Measurements from ENCODE around the gene SPOUT1.
A peak's percentile ranks its signal among the peaks of the same experiment; 100 is the strongest.

The SPOUT1 gene

DNA sequence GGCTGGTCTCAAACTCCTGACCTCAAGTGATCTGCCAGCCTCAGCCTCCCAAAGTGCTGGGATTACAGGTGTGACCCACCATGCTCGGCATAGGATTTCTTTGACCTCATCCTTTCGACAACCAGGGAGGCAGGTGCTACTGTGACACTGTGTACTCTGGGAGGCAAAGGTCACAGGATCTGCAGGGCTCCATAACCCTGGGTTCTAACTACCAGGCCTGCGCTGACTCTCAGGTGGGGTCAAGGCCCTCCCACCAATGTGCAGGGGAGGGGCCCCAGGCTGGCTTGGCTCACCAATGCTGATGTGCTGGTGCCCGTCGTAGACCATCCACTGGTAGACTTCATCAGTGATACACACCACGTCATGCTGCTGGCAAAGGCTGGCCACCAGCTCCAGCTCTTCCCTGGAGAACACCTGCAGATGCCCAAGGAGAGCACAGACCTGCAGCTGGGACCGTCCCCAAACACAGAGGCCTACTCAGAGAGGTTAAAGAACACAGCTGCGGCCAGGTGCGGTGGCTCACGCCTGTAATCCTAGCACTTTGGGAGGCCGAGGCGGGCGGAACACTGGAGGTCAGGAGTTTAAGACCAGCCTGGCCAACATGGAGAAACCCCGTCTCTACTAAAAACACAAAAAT is 7.0 kb upstream of the SPOUT1 start:
- DNase-seq (ENCODE audit: low read depth, low spot score) = no peak

DNA sequence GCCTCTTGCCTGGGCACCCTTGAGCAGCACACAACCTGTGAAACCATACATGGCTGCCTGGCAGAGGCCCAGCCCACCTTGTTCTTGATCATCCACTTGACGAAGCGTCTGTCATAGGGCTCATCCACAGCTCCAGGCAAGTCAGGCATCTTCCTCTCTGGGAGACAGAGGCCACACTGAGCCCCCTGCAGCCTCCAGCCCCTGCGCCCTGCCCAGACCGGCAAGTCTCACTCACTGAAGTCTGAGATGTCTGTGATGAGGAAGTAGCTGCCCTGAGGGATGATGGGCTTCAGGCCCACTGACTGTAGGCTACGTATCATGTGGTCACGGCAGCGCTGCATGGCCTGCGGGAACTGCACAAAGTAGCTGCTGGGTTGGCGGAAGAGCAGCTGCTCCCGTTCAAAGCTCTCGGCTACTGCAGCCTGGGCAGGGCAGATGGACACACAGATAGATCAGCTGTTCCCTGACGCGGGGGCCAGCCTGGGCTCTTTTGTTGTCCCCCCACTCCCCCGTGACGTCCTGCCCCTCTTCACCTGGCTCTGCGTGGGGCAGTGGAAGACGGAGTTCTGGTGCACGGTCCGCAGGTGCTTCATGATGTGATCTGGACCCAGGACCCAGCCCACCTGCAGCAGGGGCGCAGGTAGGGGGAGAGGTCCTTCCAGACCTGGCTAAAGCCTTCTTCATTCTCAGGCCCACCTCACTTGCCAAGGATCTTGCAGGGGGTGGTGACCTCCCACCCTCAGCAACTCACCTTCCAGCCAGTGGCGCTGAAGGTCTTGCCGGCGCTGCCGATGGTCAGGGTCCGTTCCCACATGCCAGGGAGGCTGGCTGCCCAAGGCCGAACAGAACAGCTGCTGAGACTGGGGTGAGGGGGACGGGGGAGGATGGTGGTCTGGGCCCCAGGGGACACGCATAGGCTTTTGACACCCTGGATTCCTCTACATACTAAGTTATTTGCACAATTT is 5.9 kb upstream of the SPOUT1 start:
- DNase-seq (ENCODE audit: low read depth, low spot score) = no peak

DNA sequence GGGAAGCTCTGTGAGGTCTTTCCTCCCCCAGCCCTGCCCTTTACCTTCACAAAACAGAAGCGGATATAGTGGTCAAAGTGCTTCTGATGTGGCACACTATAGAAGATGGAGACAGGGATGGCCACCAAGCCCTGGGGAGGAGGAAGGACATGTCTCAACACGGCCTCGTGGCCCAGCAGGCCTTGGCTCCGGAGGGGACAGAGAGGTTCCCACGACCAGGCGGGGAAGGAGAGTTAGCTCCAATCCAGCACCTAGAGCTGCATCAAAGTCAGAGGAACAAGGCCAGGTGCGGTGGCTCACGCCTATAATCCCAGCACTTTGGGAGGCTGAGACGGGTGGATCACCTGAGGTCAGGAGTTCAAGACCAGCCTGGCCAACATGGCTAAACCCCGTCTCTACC is 4.1 kb upstream of the SPOUT1 start:
- no peak for DNase-seq (ENCODE audit: low read depth, low spot score)

DNA sequence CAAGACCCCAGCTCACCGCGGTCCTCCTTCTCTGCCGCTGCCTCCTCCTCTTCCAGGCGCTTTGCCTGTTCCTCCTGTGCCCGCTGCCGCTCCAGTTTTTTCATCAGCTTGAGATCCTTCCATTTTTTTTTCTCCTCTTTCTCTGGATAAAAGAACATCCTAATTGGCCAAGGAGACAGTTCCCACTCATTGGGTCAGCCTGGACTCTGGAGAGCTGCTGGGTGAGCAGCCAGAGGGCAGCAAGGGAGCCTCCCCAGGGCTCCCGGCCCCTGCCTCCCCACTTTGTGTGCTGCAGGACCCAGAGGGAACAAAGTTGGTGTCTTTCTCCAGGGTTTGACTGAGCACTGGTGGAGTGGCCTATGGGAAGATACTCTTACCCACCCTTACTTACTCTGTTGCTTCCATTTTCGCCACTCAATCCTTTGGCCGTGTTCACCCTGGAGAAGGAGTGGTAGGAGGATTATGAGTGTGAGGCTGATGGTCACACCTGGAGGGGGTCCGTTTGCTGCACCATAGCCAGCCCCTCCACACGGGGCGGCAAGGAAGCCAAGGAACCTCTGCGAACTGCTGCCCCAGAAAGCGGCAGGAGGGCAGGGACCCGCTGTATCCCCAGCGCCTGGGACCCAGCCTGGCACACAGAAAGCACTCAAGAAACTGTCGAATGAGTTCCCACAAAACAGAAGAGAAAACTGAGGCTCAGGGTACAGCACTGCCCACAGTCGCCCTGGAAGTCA is 708 bp downstream of the SPOUT1 start:
- DNase-seq (ENCODE audit: low read depth, low spot score) = no peak

DNA sequence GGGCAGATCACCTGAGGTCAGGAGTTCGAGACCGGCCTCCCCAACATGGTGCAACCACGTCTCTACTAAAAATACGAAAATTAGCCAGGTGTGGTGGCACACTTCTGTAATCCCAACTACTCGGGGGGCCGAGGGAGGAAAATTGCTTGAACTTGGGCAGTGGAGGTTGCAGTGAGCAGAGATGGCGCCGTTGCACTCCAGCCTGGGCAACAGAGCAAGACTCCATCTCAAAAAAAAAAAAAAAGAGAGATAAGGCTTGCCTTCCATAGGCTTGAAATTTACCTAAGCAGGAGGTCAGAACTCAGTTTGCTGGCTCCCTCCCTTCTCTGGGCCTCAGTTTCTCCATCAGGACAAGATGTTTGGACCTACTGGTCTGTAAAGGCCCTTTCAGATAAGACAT is 1.3 kb downstream of the SPOUT1 start:
- no peak for DNase-seq (ENCODE audit: low read depth, low spot score)

DNA sequence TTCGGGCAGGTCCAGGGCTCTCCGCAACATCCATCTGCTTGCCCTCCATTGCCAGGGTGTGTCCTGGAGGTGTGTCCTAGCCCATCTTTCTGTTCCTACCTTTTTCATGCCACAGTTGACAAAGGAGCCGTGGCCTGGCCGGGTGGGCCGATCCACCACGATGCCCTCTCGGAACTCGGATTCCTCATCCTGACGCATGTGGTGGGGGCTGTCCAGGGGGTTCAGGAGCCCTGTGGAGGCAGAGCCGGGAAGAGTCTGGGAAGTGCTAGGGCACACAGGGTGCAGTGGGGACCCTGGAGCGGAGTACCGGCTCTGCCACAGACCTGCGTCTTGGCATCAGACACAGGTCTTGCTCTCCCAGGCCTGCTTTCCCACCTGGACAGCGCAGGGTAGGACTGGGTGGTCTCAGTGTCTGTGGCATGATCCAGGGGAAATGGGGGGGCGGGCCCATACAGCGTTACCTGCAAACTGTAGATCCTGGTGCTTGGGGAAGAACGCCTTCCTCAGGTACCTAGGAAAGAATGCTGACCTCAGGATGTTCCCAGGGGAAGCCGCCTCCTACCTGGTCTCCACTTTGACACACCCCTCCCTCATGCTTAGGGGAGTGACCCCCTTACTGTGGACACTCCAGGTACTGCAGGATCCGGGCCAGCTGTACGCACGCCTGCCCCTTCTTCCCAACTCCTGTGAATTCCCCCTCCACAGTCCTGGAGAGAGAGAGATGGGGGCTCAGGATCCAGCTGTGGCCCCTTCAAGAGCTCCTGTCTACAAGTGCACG is 3.5 kb downstream of the SPOUT1 start:
- no peak for DNase-seq (ENCODE audit: low read depth, low spot score)

DNA sequence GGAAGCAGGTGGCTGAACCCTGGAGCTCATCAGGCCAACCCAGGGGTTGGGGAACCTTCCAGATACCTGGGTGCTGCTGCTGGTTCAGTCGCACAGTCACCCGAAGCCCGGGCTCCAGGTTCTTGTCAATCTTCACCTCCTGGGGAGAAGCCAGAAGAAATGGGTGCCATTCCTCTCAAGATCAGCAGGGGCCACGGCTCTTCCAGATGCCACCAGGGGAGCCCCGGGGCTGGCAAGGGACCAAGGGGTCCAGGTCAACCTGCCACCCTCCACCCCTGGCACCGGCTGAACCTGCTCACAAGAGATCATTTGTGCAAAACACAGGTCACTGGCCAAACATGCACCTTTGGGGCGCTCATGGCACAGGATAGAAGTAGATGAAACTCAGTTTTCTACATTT is 4.7 kb downstream of the SPOUT1 start:
- DNase-seq (ENCODE audit: low read depth, low spot score) = no peak

DNA sequence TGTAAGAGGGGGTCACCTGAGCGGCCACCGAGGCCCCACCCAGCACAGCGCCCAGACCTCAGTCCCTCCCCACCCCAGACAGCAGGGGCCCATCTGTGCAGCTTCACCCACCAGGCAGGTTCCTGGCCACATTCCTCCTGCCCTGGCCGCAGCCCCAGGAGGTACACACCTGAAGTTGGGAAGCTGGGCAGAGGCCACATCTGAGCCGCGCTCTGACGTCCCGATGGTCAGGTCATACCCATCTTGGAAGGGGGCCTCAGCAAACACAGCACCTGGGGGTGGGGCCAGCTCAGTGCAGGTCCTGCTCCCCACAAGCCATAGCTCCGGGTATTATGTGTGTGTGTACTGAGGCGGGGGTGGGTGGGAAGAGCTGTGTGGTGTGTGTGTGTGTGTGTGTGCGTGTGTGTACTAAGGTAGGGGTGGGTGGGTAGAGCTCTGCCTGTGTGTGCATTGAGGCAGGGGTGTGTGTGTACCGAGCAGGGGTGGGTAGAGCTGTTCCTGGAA is 5.6 kb downstream of the SPOUT1 start:
- DNase-seq (ENCODE audit: low read depth, low spot score) = no peak

DNA sequence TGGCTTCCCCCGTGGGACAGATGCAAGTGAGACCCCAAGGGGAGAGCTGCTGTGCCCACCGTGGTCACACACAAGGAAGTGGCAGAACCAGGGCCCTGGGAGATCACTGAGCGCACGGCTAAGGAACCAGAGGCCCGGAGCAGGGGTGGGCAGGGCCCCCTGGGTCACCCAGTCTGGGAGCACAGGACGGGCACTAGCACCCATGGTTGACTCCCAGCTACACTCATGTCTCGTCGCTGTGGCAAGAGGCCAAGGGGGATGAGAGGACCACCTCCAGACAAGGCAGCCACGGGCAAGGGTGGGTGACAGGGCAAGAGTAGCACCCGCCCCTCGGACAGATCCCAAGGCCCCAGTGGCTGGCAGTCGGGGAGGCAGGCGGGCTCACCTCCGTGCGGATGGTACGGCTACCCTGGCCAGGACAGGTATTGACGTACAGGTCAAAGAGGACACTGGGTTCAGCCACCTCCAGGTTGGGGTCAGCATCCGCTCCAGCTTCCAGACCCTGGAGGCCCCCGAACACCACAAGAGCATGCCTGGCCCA is 6.2 kb downstream of the SPOUT1 start:
- DNase-seq (ENCODE audit: low read depth, low spot score) = no peak

DNA sequence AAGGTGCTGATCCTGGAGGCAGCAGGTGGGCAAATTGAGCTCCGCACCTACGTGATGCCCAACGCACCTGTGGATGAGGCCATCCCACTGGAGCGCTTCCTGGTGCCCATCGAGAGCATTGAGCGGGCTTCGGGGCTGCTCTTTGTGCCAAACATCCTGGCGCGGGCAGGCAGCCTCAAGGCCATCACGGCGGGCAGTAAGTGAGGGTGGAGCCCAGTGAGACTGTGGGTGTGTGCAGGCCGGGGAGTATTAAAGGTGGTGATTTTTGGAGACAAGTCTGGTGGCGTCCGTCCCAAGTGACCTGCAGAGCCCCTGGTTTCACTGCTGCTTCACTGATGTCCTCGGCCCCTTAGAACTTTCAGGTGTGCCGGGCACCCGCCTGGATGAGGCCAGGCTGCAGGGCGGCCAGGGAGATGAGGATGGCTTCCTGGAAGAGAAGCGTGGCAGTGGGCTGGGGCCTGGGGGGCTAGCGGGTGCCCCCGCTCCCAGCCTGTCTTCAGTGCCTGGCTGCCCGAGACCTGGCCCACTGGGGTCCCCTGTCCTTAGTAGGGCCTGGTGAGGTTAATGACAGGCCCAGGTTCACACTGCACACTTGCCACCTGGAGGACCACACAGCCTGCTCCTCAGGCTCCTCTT is 7.1 kb downstream of the SPOUT1 start:
- no peak for DNase-seq (ENCODE audit: low read depth, low spot score)

DNA sequence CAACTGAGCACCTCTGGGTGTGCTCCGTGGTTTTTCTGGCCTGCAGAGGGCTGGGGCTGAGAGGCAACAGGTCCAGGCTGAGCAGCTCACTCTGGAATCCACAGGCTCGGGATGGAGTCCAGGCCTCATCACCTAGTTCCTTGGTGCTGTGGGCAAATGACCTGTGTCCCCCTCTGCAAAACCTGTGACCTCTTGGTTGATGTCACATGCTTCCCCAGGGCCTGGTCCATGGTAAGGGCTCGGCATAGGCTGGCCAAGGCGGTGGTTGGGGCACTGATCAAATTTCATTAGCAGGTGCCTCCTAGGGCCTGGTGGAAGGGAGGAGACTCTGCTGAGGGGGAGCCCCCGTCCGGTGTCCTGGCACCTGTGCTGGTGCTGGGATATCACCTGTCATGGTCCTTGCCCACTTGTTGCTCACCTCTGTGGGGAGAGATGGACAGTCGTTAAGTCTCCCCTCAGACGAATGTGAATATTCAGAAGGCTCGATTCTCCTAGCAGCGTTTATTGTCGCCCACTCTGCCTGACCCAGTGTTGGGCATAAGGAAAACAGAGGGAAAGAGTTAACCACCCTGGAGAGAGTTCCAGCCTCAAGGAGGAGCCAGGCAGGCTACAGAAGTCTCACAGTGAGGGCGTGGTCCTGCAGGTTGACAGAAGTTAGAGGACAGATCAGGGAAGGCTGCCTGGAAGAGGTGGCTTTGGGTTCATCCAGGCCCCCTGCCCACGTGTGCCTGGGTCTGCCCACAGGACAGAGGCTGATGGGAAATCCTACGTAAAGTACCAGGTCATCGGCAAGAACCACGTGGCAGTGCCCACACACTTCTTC is 7.8 kb downstream of the SPOUT1 start:
- DNase-seq (ENCODE audit: low read depth, low spot score) = no peak

DNA sequence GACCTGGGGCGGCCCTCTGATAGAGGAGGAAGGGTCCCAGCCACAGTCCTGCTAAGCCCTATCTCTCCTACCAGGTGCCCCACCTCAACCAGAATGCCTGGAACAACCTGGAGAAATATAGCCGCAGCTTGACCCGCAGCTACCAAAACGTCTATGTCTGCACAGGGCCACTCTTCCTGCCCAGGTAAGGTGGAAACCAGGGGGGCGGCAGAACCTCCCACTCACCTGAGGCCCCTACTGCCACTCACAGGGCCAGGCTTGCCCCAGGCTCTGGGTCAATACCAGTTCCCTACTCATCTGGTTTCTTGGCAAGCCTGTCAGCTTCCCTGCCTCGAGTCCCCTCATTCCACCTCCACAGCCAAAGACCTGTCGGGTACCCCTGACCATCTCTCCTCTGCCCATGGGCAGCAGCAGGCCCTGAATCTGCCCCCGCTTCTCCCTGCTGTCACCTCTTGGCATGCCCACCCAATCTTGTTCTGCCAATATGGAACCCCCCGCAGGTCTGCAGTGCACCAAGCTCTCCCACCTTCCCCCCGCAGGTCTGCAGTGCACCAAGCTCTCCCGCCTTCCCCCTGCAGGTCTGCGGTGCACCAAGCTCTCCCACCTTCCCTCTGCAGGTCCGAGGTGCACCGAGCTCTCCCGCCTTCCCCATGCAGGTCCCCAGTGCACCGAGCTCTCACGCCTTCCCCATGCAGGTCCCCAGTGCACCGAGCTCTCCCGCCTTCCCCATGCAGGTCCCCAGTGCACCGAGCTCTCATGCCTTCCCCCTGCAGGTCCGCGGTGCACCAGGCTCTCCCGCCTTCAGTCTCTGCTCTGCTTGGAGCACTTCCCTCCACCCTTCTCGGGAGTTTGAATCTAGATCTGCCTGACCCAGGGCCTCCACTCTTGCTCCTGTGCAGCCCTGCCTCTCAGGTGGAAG is 8.7 kb downstream of the SPOUT1 start:
- no peak for DNase-seq (ENCODE audit: low read depth, low spot score)

DNA sequence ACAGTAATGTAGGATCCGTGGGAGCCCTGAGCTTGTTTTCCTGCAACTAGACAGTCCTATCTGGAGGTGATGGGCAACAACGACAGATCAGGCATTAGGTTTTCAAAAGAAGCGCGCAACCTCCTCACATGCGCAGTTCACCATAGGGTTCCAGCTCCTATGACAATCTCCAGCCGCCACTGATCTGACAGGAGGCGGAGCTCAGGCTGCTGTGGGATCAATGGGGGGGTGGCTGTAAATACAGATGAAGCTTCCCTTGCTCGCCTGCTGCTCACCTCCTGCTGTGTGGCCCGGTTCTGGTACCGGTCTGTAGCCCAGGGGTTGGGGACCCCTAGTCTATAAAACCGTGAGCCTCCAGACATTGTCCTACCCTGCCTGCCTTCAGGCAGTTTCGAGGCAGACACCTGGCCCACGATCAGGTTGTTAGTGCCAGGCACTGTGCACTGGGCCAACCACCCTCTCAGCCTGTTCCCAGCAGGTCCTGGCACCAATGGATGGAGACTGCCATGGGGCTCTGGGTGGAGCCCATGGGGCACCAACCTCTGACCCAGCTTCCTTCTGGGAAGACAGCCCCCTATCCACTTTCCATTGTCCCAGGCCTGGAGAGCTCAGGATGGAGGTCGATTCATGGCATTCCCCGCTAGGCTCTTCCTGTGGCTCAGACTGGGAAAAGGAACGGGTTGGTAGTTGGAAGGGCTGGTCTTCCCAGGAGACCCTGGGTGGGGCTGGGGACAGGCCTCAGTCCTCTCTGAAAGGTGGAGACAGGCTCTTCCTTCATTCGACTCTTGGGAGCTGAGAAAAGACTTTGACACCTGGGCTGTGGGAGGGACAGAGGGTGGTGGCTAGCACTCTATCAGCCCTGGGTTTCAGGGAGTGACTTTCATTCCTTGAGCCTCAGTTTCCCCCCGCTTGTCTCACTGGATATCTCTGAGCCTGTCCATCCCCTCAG is 9.6 kb downstream of the SPOUT1 start:
- no peak for DNase-seq (ENCODE audit: low read depth, low spot score)

DNA sequence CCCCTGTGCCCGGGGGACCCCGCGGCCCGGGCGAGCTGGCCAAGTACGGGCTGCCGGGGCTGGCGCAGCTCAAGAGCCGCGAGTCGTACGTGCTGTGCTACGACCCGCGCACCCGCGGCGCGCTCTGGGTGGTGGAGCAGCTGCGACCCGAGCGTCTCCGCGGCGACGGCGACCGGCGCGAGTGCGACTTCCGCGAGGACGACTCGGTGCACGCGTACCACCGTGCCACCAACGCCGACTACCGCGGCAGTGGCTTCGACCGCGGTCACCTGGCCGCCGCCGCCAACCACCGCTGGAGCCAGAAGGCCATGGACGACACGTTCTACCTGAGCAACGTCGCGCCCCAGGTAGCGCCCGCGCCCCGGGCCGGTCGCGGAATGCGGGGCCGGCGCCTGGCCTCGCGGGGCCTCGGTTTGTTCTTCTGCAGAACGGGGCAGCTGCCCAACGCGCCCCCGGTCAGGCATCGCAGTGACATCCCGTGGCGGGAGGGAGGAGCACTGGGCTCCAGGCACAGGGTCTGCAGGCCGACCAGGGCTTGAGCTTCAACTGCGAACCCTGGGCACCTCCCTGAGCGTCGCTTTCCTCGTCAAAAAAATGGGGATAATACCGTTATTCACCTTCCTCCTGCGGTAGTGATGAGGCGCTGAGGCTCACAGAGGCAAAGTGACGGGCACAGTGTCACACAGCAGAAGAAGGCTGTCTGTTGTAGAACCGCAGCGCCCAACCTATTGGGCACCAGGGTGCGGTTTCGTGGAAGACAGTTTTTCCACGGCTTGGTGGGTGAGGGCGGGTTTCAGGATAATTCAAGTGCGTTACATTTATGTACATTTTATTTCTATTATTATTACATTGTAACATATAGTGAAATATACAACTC is 10.5 kb downstream of the SPOUT1 start:
- DNase-seq (ENCODE audit: low read depth, low spot score) = no peak

DNA sequence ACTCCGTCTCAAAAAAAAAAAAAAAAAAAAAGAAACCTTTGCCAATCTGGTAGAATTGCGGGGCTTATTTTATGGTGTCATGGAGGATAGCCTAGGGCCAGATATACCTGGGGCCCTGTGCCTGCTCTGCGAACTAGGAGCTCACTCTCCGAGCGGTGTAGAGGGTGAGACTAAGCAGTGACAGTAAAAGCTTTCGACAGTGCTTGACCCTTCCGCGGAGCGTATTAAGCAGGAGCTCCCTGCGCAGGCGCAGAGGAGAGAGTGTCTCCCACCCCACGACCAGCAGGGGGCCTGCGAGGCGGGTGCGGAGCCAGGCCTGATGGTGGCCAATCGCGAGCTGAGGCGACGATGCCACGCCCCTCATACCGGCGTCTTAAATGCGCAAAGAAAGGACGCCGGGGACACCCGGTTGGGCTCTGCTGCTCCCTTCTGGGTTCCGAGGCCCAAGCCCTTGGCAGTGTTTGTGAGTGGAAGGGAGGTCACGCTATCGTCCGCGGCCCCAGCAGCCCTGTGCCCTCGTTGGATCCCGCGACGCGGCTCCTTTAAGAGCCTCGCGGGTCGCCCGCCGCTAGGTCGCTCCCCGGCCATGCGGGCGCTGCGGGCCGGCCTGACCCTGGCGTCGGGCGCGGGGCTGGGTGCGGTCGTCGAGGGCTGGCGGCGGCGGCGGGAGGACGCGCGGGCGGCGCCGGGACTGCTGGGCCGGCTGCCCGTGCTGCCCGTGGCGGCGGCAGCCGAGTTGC is 11.3 kb downstream of the SPOUT1 start, which contains the start of gene ENDOG:
ENDOG (plus strand) TSS at position 402 of the 740 bp plus-strand sequence; CDS start at position 587, 185 bp downstream.
- peak; percentile 99 for DNase-seq (ENCODE audit: low read depth, low spot score)

DNA sequence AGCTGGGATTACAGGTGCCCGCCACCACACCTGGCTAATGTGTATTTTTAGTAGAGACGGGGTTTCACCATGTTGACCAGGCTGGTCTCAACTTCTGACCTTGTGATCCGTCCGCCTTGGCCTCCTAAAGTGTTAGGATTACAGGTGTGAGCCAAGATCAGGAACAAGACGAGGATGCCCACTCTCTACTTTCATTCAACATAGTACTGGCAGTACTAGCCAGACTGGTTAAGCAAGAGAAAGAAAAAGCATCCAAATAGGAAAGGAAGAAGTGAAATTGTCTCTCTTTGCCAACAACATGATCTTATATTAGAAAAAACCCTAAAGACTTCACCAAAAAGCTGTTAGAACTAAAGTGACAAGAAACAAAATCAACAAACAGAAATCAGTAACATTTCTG is 18.7 kb downstream of the SPOUT1 start:
- no peak for DNase-seq (ENCODE audit: low read depth, low spot score)

Measured in astrocyte of the hippocampus (primary cell).